GM12878 (cell line): ENCODE results near the gene LYPD5. TPM values are rescaled to one million over a fixed set of nuclear protein-coding genes. Genes with fewer than 3 reads are reported as not detected.

Experiments
- ATAC-seq: fragments of 200-7000 bp; cut with Tn5 transposase; 3 replicates; pipeline ENCODE4 v1.9.1; 2020; ENCODE audit warnings: mild to moderate bottlenecking, moderate library complexity
- BruUV-seq: library from RNA; stranded (reverse); fragments of 400-500 nt; replicated peaks from 2 replicates; lab custom pipeline; 2021; lab: Mats Ljungman, UMichigan
- CTCF ChIA-PET: fragments of 300-600 bp; sonication (Branson Sonifier 250); formaldehyde crosslinking; extraction: SDS; loops from one replicate; lab custom pipeline; 2021; ENCODE audit warnings: inconsistent platforms; lab: Yijun Ruan, JAX
- POLR2A ChIA-PET: fragments of 350-600 bp; formaldehyde crosslinking; extraction: SDS; loops from one replicate; lab custom pipeline; 2021; ENCODE audit warnings: inconsistent platforms; lab: Charles Lee
- RAD21 ChIA-PET: fragments of 300-600 bp; sonication (Branson Sonifier 250); formaldehyde crosslinking; loops from one replicate; lab custom pipeline; 2023; ENCODE audit warnings: antibody characterized with exemption; ENCODE audit not compliant: unreplicated experiment; lab: Charles Lee
- SMC1A ChIA-PET: fragments of 300-600 bp; sonication (Branson Sonifier 250); formaldehyde crosslinking; loops from one replicate; lab custom pipeline; 2023; ENCODE audit not compliant: unreplicated experiment, uncharacterized antibody; lab: Charles Lee
- DNase-seq: peaks from one replicate; pipeline ENCODE4 v3.0.0-alpha.2; 2011; ENCODE audit warnings: low read depth, low spot score
- FAIRE-seq: peaks from 3 replicates; lab custom pipeline; 2011; peaks lifted over from hg19 to GRCh38; lab: Jason Lieb, UNC
- H2AFZ ChIP-seq: 2 replicates; pipeline ENCODE4 v1.6.0; 2011; ENCODE audit warnings: low read depth, low read length, control low read depth; ENCODE audit not compliant: control insufficient read depth
- H3K27ac ChIP-seq: 2 replicates; pipeline ENCODE4 v1.5.1; 2011; ENCODE audit warnings: control low read depth; ENCODE audit not compliant: control insufficient read depth, insufficient read depth
- H3K27me3 ChIP-seq, 2 experiments: replicated peaks in 1 of 2; 2 replicates each; pipeline versions ENCODE4 v1.6.0 to v1.6.1; 2011; ENCODE audit warnings: low read length in 1 of 2; ENCODE audit not compliant: control insufficient read depth in 2 of 2, insufficient read depth in 2 of 2
- H3K36me3 ChIP-seq, 2 experiments: 2 replicates each; pipeline ENCODE4 v1.5.1; 2011; ENCODE audit warnings: low read length in 1 of 2; ENCODE audit not compliant: control insufficient read depth in 2 of 2, insufficient read depth in 2 of 2
- H3K4me1 ChIP-seq: 2 replicates; pipeline ENCODE4 v1.6.1; 2011; ENCODE audit warnings: mild to moderate bottlenecking, low read length, moderate library complexity, mixed read lengths; ENCODE audit not compliant: control insufficient read depth, insufficient read depth
- H3K4me2 ChIP-seq: 2 replicates; pipeline ENCODE4 v1.6.0; 2011; ENCODE audit warnings: control low read depth; ENCODE audit not compliant: control insufficient read depth, insufficient read depth
- H3K4me3 ChIP-seq: fragments of 200-600 bp; sonication (generic); 2 replicates; pipeline ENCODE4 v1.5.1; 2016
- H3K79me2 ChIP-seq: 2 replicates; pipeline ENCODE4 v1.6.0; 2011; ENCODE audit warnings: low read length; ENCODE audit not compliant: control insufficient read depth, insufficient read depth
- H3K9ac ChIP-seq: 2 replicates; pipeline ENCODE4 v1.8.0; 2011; ENCODE audit warnings: low read length, control low read depth, mixed read lengths; ENCODE audit not compliant: control insufficient read depth, insufficient read depth
- H3K9me3 ChIP-seq: replicated peaks from 3 replicates; pipeline ENCODE4 v1.5.1; 2011; ENCODE audit warnings: mild to moderate bottlenecking, low read length; ENCODE audit not compliant: control insufficient read depth, insufficient read depth
- H4K20me1 ChIP-seq: 2 replicates; pipeline ENCODE4 v1.6.0; 2011; ENCODE audit not compliant: control insufficient read depth, insufficient read depth
- CBFB ChIP-seq: IDR thresholded peaks from 2 replicates; pipeline ENCODE4 v1.6.1; 2016; ENCODE audit warnings: antibody characterized with exemption, low read depth
- CHD1 ChIP-seq: IDR thresholded peaks from 2 replicates; pipeline ENCODE4 v1.6.1; 2012; ENCODE audit warnings: low read depth, low read length, improper control_type of control experiment
- CHD4 ChIP-seq: fragments of 200-600 bp; sonication (generic); IDR thresholded peaks from 2 replicates; pipeline ENCODE4 v1.6.1; 2016; ENCODE audit warnings: mild to moderate bottlenecking
- CUX1 ChIP-seq: IDR thresholded peaks from 2 replicates; pipeline ENCODE4 v1.6.1; 2012; ENCODE audit warnings: improper control_type of control experiment, low read depth, low read length; ENCODE audit not compliant: insufficient replicate concordance
- ESRRA ChIP-seq: IDR thresholded peaks from 2 replicates; pipeline ENCODE4 v1.6.1; 2012; ENCODE audit warnings: mild to moderate bottlenecking, low read length, improper control_type of control experiment
- IRF3 ChIP-seq: fragments of 450-650 bp; IDR thresholded peaks from 2 replicates; pipeline ENCODE4 v1.6.1; 2014; ENCODE audit warnings: mild to moderate bottlenecking
- MYC ChIP-seq: IDR thresholded peaks from 2 replicates; pipeline ENCODE4 v1.6.1; 2011; ENCODE audit warnings: mild to moderate bottlenecking, low read length, moderate library complexity, inconsistent platforms; ENCODE audit not compliant: insufficient read depth, insufficient replicate concordance, insufficient read length, severe bottlenecking
- PAX8 ChIP-seq: fragments of 450-650 bp; IDR thresholded peaks from 2 replicates; pipeline ENCODE4 v1.6.1; 2017; ENCODE audit warnings: mild to moderate bottlenecking, moderate library complexity
- POLR2AphosphoS2 ChIP-seq: IDR thresholded peaks from 2 replicates; pipeline ENCODE4 v1.6.1; 2011; ENCODE audit warnings: low read depth, mild to moderate bottlenecking, low read length, improper control_type of control experiment, moderate library complexity
- RAD51 ChIP-seq: fragments of 450-650 bp; IDR thresholded peaks from 2 replicates; pipeline ENCODE4 v1.6.1; 2016; ENCODE audit warnings: moderate library complexity, mild to moderate bottlenecking, inconsistent platforms
- SMARCA5 ChIP-seq: fragments of 450-650 bp; IDR thresholded peaks from 2 replicates; pipeline ENCODE4 v1.6.1; 2017; ENCODE audit warnings: mild to moderate bottlenecking
- SRF ChIP-seq, 2 experiments: IDR thresholded peaks; 2 replicates each; pipeline ENCODE4 v1.6.1; 2011; ENCODE audit warnings: low read depth in 2 of 2, low read length in 2 of 2, mild to moderate bottlenecking in 1 of 2, moderate library complexity in 1 of 2
- STAT3 ChIP-seq: IDR thresholded peaks from 2 replicates; pipeline ENCODE4 v1.6.1; 2011; ENCODE audit warnings: low read depth, low read length, improper control_type of control experiment
- ZBED1 ChIP-seq: IDR thresholded peaks from 2 replicates; pipeline ENCODE4 v1.6.1; 2016; ENCODE audit warnings: borderline replicate concordance
- ZNF384 ChIP-seq: IDR thresholded peaks from 2 replicates; pipeline ENCODE4 v1.6.1; 2012; ENCODE audit warnings: low read depth, mild to moderate bottlenecking, low read length, improper control_type of control experiment, borderline replicate concordance
- WGBS: methylation state at CpG from one replicate; pipeline ENCODE4 v1.1.6; 2016; ENCODE audit warnings: low lambda C conversion rate; ENCODE audit not compliant: insufficient replicate concordance, insufficient coverage; ENCODE audit errors: missing lambda C conversion rate; 5-methylcytosine and 5-hydroxymethylcytosine counted together
- in situ Hi-C: fragments of 300-500 bp; cut with MboI; formaldehyde crosslinking; loops from 9 replicates; pipeline ENCODE4 v1.14.3; 2018; ENCODE audit warnings: mixed read lengths
- intact Hi-C: fragments of 100-400 bp; cut with micrococcal nuclease; formaldehyde crosslinking; loops from one replicate; pipeline ENCODE4 v1.14.2; 2022; ENCODE audit not compliant: unreplicated experiment
- polyA plus RNA-seq, 11 experiments: library from polyadenylated mRNA; depleted of rRNA in 4 of 11; unstranded in 6 of 11; stranded (reverse) in 5 of 11; fragments of >200 nt; fragmentation: Nextera tagmentation in 4 of 11; fragmentation: Illumina TruSeq in 1 of 11; extraction: Ambion mirVana in 4 of 11; extraction: Trizol in 1 of 11; gene quantifications; 1 replicate in 1 of 11; 2 replicates in 10 of 11; pipeline versions ENCODE4 v1.2.1 to v1.2.3, GENCODE V29; 2011 to 2016; ENCODE audit warnings: inconsistent platforms in 2 of 11, missing spikeins in 2 of 11, low read depth in 1 of 11
- total RNA-seq, 4 experiments: library from RNA; depleted of rRNA in 3 of 4; stranded (reverse); fragments of >200 nt in 3 of 4; fragmentation: Illumina TruSeq in 1 of 4; extraction: Trizol in 1 of 4; gene quantifications; 2 replicates each; pipeline versions ENCODE4 v1.2.1 to v1.2.3, GENCODE V29; 2013 to 2021

The LYPD5 gene
- total and polyA plus RNA-seq, 10 of the 15 experiments (the other 5 are each of a cell fraction or from before 2014, with no cell fraction given), result 0.04 to 2.2 (median 0.69) TPM; not detected in 1

GRCh38 chr19:43814663-43815352 lies 12.6 kb upstream of the LYPD5 start:
- in situ Hi-C loops, result no loop called here
- Histone ChIP-seq H2AFZ (no peak overlapping the region), H3K36me3 (no peaks in the 10 kb centered on the region), H3K4me2 (no peak overlapping the region), H3K9ac (no peak overlapping the region), H3K79me2 (no peaks in the 10 kb centered on the region), H4K20me1 (no peaks in the 10 kb centered on the region), H3K4me1 (no peaks in the 10 kb centered on the region), H3K27ac (no peak overlapping the region), H3K4me3 (no peak overlapping the region), H3K27me3 (no peaks in the 10 kb centered on the region), H3K9me3 (no peaks in the 10 kb centered on the region; the same call in 2 of the 3 replicates)
- FAIRE-seq (no peak), ATAC-seq (peak; percentile 43; the same call in 2 of the 3 replicates), DNase-seq (no peak)
- ChIA-PET SMC1A (interaction anchor here (1.3 to 1.4 kb wide), 2 partner anchors 70 to 146 kb away, joined by 3 read pairs; no protein-coding TSS in a partner anchor), CTCF (interaction anchor here (0.6 to 6.5 kb wide), 3 partner anchors 70 to 254 kb away, joined by 3 to 74 read pairs (median 3); no protein-coding TSS in a partner anchor), POLR2A (no interaction called here), RAD21 (no interaction called here)
- 12% methylated on average over 5 of the region's 5 CpGs for WGBS
- intact Hi-C loops, result no loop called here
- BruUV-seq, result no TSS peak
- TF ChIP-seq CBFB (no peak), SMARCA5 (no peak), CUX1 (no peak), IRF3 (no peak), POLR2AphosphoS2 (no peak), STAT3 (no peak), CHD4 (no peak), ZNF384 (no peak), ZBED1 (no peak), MYC (no peak), ESRRA (no peak), SRF (IDR thresholded peaks at IDR 0.05; ENCODE audit: low read depth in 2 of 2, low read length in 2 of 2) (no peak), RAD51 (no peak), PAX8 (no peak), CHD1 (no peak)
